Skeletal muscle tissue (tissue), 4 donors: ENCODE data around the gene LRP5. TPM values are rescaled to one million over a fixed set of nuclear protein-coding genes. Genes with fewer than 3 reads are reported as not detected.

Experiments used
- H3K27ac ChIP-seq: one replicate; pipeline ENCODE4 v1.7.0; 2013; ENCODE audit warnings: mild to moderate bottlenecking, low read depth, low read length, inconsistent platforms
- H3K27me3 ChIP-seq, 3 donors: one replicate each; pipeline ENCODE4 v1.7.0; 2013; ENCODE audit warnings: low read length in 3 of 3; ENCODE audit not compliant: control insufficient read depth in 3 of 3, insufficient read depth in 3 of 3
- H3K36me3 ChIP-seq, 3 donors: one replicate each; pipeline ENCODE4 v1.7.0; 2013; ENCODE audit warnings: low read length in 3 of 3; ENCODE audit not compliant: control insufficient read depth in 3 of 3, insufficient read depth in 3 of 3
- H3K4me1 ChIP-seq, 3 donors: one replicate each; pipeline ENCODE4 v1.7.0; 2013; ENCODE audit warnings: low read length in 3 of 3, mild to moderate bottlenecking in 3 of 3; ENCODE audit not compliant: control insufficient read depth in 3 of 3, insufficient read depth in 3 of 3
- H3K4me3 ChIP-seq, 3 donors: one replicate each; pipeline ENCODE4 v1.7.0; 2013; ENCODE audit warnings: low read length in 3 of 3
- H3K9ac ChIP-seq, 3 donors: one replicate each; pipeline ENCODE4 v1.7.0; 2013; ENCODE audit warnings: low read length in 3 of 3, mild to moderate bottlenecking in 3 of 3, moderate library complexity in 2 of 3, low read depth in 1 of 3
- H3K9me3 ChIP-seq, 3 donors: one replicate each; pipeline ENCODE4 v1.7.0; 2013; ENCODE audit warnings: low read length in 3 of 3; ENCODE audit not compliant: control insufficient read depth in 3 of 3
- total RNA-seq: library from RNA; depleted of rRNA; stranded (reverse); fragments of >200 nt; gene quantifications from one replicate; pipeline ENCODE4 v1.2.3, GENCODE V29; 2014
- donor health status: Osteomylitis.

LRP5 gene
- total RNA-seq, 1 donor from 2014 or later, result 31.3 TPM

- no peaks in the 10 kb centered on the region for H3K9me3 ChIP-seq
- no peak overlapping the region for H3K9ac ChIP-seq
- H3K36me3 ChIP-seq, result no peaks in the 10 kb centered on the region
- no peaks in the 10 kb centered on the region for H3K27me3 ChIP-seq
- H3K4me1 ChIP-seq, result peaks cover 26 to 38% (median 37%) of the 10 kb centered on the region in 3 donors
- H3K4me3 ChIP-seq, result no peak overlapping the region
- no peak overlapping the region for H3K27ac ChIP-seq
Observed at GRCh38 chr11:68336716-68337115, 24.3 kb downstream of the LRP5 start.

GRCh38 chr11:68337399-68337835 is 25.0 kb downstream of the LRP5 start:
- Histone ChIP-seq H3K27ac (no peak overlapping the region), H3K36me3 (no peaks in the 10 kb centered on the region), H3K4me1 (peaks cover 26 to 34% (median 34%) of the 10 kb centered on the region in 3 donors), H3K27me3 (no peaks in the 10 kb centered on the region), H3K4me3 (no peak overlapping the region), H3K9me3 (no peaks in the 10 kb centered on the region), H3K9ac (no peak overlapping the region)

GRCh38 chr11:68338051-68338780 is 25.8 kb downstream of the LRP5 start:
- no peaks in the 10 kb centered on the region for H3K9me3 ChIP-seq
- H3K4me1 ChIP-seq, result peaks cover 22 to 31% (median 30%) of the 10 kb centered on the region in 3 donors
- H3K27ac ChIP-seq, result peak overlapping the region; percentile 0
- H3K4me3 ChIP-seq, result no peak overlapping the region
- H3K36me3 ChIP-seq, result no peaks in the 10 kb centered on the region
- peak overlapping the region in 1 of 3 donors; percentile 25 for H3K9ac ChIP-seq
- no peaks in the 10 kb centered on the region for H3K27me3 ChIP-seq

- no peak overlapping the region for H3K27ac ChIP-seq
- H3K4me1 ChIP-seq, result peaks cover 21 to 31% (median 29%) of the 10 kb centered on the region in 3 donors
- H3K9ac ChIP-seq, result no peak overlapping the region
- H3K27me3 ChIP-seq, result no peaks in the 10 kb centered on the region
- H3K36me3 ChIP-seq, result no peaks in the 10 kb centered on the region
- no peak overlapping the region for H3K4me3 ChIP-seq
- H3K9me3 ChIP-seq, result no peaks in the 10 kb centered on the region
Observed at GRCh38 chr11:68340003-68340767, 27.8 kb downstream of the LRP5 start.

- H3K9me3 ChIP-seq, result no peaks in the 10 kb centered on the region
- no peak overlapping the region for H3K4me3 ChIP-seq
- no peaks in the 10 kb centered on the region for H3K27me3 ChIP-seq
- no peak overlapping the region for H3K9ac ChIP-seq
- H3K4me1 ChIP-seq, result peaks cover 20 to 25% (median 25%) of the 10 kb centered on the region in 3 donors
- no peak overlapping the region for H3K27ac ChIP-seq
- H3K36me3 ChIP-seq, result no peaks in the 10 kb centered on the region
Observed at GRCh38 chr11:68340784-68341556, 28.6 kb downstream of the LRP5 start.

- Histone ChIP-seq H3K27ac (no peak overlapping the region), H3K4me1 (peaks cover 26 to 31% (median 31%) of the 10 kb centered on the region in 3 donors), H3K9ac (no peak overlapping the region), H3K4me3 (no peak overlapping the region), H3K36me3 (no peaks in the 10 kb centered on the region), H3K9me3 (no peaks in the 10 kb centered on the region), H3K27me3 (no peaks in the 10 kb centered on the region)
Observed at GRCh38 chr11:68341557-68342458, 29.4 kb downstream of the LRP5 start.

GRCh38 chr11:68342459-68343158 is 30.2 kb downstream of the LRP5 start:
- H3K9ac ChIP-seq, result no peak overlapping the region
- no peaks in the 10 kb centered on the region for H3K27me3 ChIP-seq
- H3K27ac ChIP-seq, result no peak overlapping the region
- H3K4me3 ChIP-seq, result no peak overlapping the region
- no peaks in the 10 kb centered on the region for H3K36me3 ChIP-seq
- no peaks in the 10 kb centered on the region for H3K9me3 ChIP-seq
- H3K4me1 ChIP-seq, result peaks cover 24 to 34% (median 28%) of the 10 kb centered on the region in 3 donors

GRCh38 chr11:68343761-68344256 is 31.4 kb downstream of the LRP5 start:
- H3K27ac ChIP-seq, result no peak overlapping the region

More at GRCh38 chr11:68343761-68344256, 31.4 kb downstream of the LRP5 start:
- Histone ChIP-seq H3K27me3 (no peaks in the 10 kb centered on the region), H3K9ac (no peak overlapping the region), H3K36me3 (peaks cover 0 to 4% (median 0%) of the 10 kb centered on the region in 3 donors), H3K4me3 (no peak overlapping the region), H3K9me3 (no peaks in the 10 kb centered on the region), H3K4me1 (peaks cover 13 to 26% (median 19%) of the 10 kb centered on the region in 3 donors)
